ENCODE results near the gene BLVRA.

The BLVRA gene

DNA sequence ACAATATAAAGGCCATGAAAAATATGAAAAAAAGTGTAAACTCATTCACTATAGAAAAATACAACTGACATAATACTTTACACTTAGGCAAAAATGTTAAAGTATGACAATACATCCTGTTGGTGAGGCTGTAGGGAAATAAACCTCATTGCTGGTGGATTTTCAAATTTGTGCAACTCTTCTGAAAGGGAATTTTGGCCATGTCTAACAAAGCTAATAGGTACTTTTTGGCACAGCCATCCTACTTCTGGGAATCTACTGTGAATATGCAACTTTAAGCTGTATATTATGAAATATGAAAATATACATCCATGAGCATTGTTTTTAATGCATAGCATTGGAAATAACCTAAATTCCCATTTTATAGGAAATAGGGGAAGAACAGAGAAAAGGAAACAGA lies 15.8 kb upstream of the BLVRA start:
- H3K4me3 ChIP-seq: no peak overlapping the region
- no peak overlapping the region for H3K27ac ChIP-seq
- no peaks in the 10 kb centered on the region for H3K36me3 ChIP-seq
- DNase-seq: no peak
- TF ChIP-seq, protein P1, sequence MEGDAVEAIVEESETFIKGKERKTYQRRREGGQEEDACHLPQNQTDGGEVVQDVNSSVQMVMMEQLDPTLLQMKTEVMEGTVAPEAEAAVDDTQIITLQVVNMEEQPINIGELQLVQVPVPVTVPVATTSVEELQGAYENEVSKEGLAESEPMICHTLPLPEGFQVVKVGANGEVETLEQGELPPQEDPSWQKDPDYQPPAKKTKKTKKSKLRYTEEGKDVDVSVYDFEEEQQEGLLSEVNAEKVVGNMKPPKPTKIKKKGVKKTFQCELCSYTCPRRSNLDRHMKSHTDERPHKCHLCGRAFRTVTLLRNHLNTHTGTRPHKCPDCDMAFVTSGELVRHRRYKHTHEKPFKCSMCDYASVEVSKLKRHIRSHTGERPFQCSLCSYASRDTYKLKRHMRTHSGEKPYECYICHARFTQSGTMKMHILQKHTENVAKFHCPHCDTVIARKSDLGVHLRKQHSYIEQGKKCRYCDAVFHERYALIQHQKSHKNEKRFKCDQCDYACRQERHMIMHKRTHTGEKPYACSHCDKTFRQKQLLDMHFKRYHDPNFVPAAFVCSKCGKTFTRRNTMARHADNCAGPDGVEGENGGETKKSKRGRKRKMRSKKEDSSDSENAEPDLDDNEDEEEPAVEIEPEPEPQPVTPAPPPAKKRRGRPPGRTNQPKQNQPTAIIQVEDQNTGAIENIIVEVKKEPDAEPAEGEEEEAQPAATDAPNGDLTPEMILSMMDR (IDR thresholded peaks at IDR 0.05): no peak
- H3K9me3 ChIP-seq: no peaks in the 10 kb centered on the region
- H3K4me1 ChIP-seq: no peaks in the 10 kb centered on the region
- H3K27me3 ChIP-seq: no peaks in the 10 kb centered on the region
- intact Hi-C loops (cut with DNase I; ENCODE audit: low total_unique reads): no loop called here

DNA sequence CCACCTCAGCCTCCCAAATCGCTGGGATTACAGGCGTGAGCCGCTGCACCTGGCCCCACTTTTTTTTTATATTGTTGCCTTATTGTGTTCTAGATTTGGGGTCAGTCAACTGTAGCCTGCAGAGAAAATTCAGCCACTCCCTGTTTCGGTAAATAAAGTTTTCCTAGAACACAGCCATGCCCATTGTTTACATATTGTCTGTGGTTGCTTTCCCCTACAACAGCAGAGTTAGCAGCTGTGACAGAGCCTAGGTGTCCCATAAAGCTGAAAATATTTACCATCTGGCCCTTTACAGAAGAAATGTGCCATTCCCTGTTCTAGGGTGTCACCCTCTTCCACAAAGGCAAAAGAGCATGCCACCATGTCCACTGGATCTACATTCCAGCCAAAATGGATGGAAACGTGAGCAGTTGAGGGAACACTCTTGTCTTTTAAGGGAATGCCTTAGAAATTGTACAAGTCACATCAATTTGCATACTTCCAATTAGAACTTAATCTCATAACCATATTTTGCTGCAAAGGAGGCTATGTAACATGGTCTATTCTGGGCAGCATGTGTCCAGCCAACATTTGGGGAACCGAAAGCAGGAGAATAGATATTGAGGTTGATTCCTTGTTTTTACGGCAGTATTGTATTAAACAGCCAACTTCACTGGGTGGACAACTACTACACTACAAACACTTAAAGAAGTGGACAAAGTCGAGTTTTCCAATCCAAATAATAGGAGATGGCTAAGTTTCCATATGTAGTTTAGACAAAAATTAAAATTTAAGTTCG lies 11.0 kb upstream of the BLVRA start:
- no peak for DNase-seq
- TF ChIP-seq, protein P1 (IDR thresholded peaks at IDR 0.05): no peak
- Histone ChIP-seq H3K36me3 (no peaks in the 10 kb centered on the region), H3K9me3 (no peaks in the 10 kb centered on the region), H3K4me3 (no peak overlapping the region), H3K4me1 (no peaks in the 10 kb centered on the region), H3K27ac (no peak overlapping the region), H3K27me3 (no peaks in the 10 kb centered on the region)
- intact Hi-C loops (cut with DNase I; ENCODE audit: low total_unique reads): no loop called here

DNA sequence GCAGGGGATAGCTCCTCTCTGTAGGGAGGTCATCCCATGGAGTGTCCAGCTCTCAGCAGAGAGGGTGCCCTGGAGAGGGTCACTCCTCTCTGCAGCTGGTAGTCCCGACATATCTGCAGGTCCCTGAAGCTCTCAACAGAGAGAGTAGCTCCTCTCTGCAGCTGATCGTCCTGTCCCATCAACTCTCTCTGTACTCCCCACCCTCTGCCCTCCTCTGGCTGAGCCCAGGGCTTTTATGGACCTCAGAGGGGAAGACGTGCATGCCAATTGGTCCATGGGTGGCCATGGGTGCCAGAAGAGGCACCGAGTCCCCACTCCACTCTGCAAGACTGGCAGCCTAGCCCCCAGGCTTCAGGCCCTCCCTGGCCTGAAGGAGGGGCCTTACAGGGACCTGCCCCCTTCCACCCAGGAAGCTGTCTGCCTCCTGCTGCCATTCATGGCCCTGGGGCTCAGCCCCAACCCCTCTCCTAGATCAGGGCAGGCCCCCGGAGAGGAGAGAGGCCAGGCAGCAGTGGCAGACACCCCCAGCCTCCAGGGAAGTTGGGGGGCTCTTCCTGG lies 9.0 kb upstream of the BLVRA start:
- H3K27me3 ChIP-seq: no peaks in the 10 kb centered on the region
- no peak overlapping the region for H3K27ac ChIP-seq
- intact Hi-C loops (cut with DNase I; ENCODE audit: low total_unique reads): no loop called here

DNA sequence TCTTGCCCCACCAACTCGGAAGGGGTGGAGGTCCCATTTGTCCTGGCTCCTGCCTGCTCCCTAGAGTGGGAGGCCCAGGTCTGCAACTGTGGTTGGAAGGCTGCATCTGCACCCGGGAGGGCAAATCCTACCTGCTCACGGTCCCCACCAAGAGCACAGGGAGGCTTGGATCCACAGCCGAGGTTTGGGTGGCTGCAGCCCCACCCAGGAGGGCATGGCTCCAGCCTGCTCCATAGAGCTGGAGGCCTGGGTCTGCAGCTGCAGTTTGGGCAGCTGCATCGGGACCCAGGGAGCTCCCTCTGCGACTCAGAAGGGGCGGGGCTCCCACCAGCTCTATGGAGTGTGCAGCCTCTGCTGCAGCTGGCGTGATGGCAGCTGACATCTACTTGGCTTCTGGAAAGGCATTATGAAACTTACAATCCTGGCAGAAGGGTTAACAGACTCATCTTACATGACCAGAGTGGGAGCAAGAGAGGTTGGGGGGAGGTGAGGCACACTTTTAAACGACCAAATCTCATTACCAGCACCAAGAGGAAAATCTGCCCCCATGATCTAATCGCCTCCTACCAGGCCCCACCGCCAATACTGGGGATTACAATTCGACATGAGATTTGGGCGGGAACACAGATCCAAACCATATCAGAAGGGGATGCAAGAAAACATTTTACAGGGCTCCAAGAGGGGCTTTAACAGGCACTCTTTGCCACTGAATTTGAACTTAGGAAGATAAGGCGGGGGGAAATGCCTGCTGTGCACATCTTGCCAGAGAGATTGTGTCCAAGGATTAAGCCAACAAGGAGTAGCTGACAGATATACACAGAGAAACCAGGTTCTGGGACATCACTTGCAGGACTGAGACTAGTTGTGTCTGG lies 8.2 kb upstream of the BLVRA start:
- intact Hi-C loops (cut with DNase I; ENCODE audit: low total_unique reads): no loop called here
- no peak overlapping the region for H3K4me3 ChIP-seq
- no peaks in the 10 kb centered on the region for H3K9me3 ChIP-seq
- TF ChIP-seq, protein P1 (IDR thresholded peaks at IDR 0.05): no peak
- DNase-seq: no peak
- no peaks in the 10 kb centered on the region for H3K27me3 ChIP-seq
- no peaks in the 10 kb centered on the region for H3K4me1 ChIP-seq
- no peaks in the 10 kb centered on the region for H3K36me3 ChIP-seq
- H3K27ac ChIP-seq: no peak overlapping the region

More for the DNA sequence above, 9.0 kb upstream of the BLVRA start:
- no peaks in the 10 kb centered on the region for H3K4me1 ChIP-seq
- no peak overlapping the region for H3K4me3 ChIP-seq
- no peak for DNase-seq
- no peaks in the 10 kb centered on the region for H3K36me3 ChIP-seq
- TF ChIP-seq, protein P1 (IDR thresholded peaks at IDR 0.05): no peak
- no peaks in the 10 kb centered on the region for H3K9me3 ChIP-seq

DNA sequence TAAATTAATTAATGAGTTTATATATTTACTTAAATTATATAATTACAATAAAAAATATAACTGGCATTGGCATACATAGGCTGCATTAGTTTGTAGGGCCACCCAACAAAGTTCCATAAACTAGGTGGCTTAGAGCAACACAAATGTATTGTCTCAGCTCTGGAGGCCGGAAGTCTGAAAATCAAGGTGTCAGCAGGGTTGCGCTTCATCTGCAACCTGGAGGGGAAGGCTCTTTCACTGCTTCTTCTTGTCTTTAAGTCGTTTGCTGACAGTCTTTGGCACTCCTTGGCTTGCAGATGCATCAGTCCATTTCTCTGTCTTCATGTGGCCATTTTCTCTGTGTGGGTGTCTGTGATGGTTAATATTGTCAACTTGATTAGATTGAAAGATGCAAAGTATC lies 6.1 kb upstream of the BLVRA start:
- TF ChIP-seq, protein P1 (IDR thresholded peaks at IDR 0.05): no peak
- no peaks in the 10 kb centered on the region for H3K27me3 ChIP-seq
- intact Hi-C loops (cut with DNase I; ENCODE audit: low total_unique reads): no loop called here
- no peaks in the 10 kb centered on the region for H3K9me3 ChIP-seq
- no peak for DNase-seq
- no peak overlapping the region for H3K4me3 ChIP-seq
- no peaks in the 10 kb centered on the region for H3K36me3 ChIP-seq
- H3K27ac ChIP-seq: no peak overlapping the region
- no peaks in the 10 kb centered on the region for H3K4me1 ChIP-seq

Measured in tibial artery (tissue), 4 donors.